Panc1 (cell line): ENCODE results near the gene CDYL. TPM values are rescaled to one million over a fixed set of nuclear protein-coding genes. Genes with fewer than 3 reads are reported as not detected.
A peak's percentile ranks its signal among the peaks of the same experiment; 100 is the strongest.

Experiments
- ATAC-seq: fragments of 200-7000 bp; cut with Tn5 transposase; 2 replicates; pipeline ENCODE4 v1.9.1; 2020; ENCODE audit warnings: mild to moderate bottlenecking, moderate library complexity
- BruUV-seq: library from RNA; stranded (reverse); fragments of 400-500 nt; replicated peaks from 2 replicates; lab custom pipeline; 2021; lab: Mats Ljungman, UMichigan
- CTCF ChIA-PET: fragments of 300-600 bp; sonication (Branson Sonifier 250); formaldehyde crosslinking; loops from one replicate; lab custom pipeline; 2022; ENCODE audit warnings: antibody characterized with exemption; lab: Charles Lee
- POLR2A ChIA-PET: fragments of 300-600 bp; sonication (Branson Sonifier 250); formaldehyde crosslinking; loops from one replicate; lab custom pipeline; 2022; ENCODE audit warnings: antibody characterized with exemption; lab: Charles Lee
- DNase-seq: peaks from one replicate; pipeline ENCODE4 v3.0.0-alpha.2; 2010; ENCODE audit warnings: low read depth, low spot score
- H3K27ac ChIP-seq: 2 replicates; pipeline ENCODE4 v1.5.1; 2011; ENCODE audit warnings: mild to moderate bottlenecking, low read length, inconsistent platforms
- H3K27me3 ChIP-seq: fragments of 200-500 bp; sonication (Bioruptor generic); 2 replicates; pipeline ENCODE4 v1.6.0; 2014; ENCODE audit warnings: low read length, inconsistent platforms; ENCODE audit not compliant: control insufficient read depth, insufficient read depth
- H3K36me3 ChIP-seq: fragments of 200-500 bp; sonication (Bioruptor generic); 2 replicates; pipeline ENCODE4 v1.5.1; 2014; ENCODE audit warnings: inconsistent platforms, mild to moderate bottlenecking, low read length, moderate library complexity; ENCODE audit not compliant: control insufficient read depth, insufficient read depth
- H3K4me1 ChIP-seq: 2 replicates; pipeline ENCODE4 v1.5.1; 2011; ENCODE audit warnings: inconsistent platforms, mild to moderate bottlenecking, low read length, moderate library complexity; ENCODE audit not compliant: control insufficient read depth, insufficient read depth
- H3K4me3 ChIP-seq, 2 experiments: 2 replicates each; pipeline ENCODE4 v1.5.1; 2011 to 2012; ENCODE audit warnings: low read depth in 2 of 2, low read length in 2 of 2, mild to moderate bottlenecking in 2 of 2, inconsistent platforms in 1 of 2, moderate library complexity in 1 of 2
- H3K9me3 ChIP-seq: fragments of 200-500 bp; sonication (Bioruptor generic); 2 replicates; pipeline ENCODE4 v1.5.1; 2014; ENCODE audit warnings: low read depth, mild to moderate bottlenecking, inconsistent platforms, low read length, moderate library complexity; ENCODE audit not compliant: control insufficient read depth, insufficient read depth
- POLR2AphosphoS5 ChIP-seq: IDR thresholded peaks from 2 replicates; pipeline ENCODE4 v1.6.1; 2012; ENCODE audit warnings: mild to moderate bottlenecking, low read depth, low read length, moderate library complexity
- SIN3A ChIP-seq: IDR thresholded peaks from 2 replicates; pipeline ENCODE4 v1.6.1; 2012; ENCODE audit warnings: low read depth, mild to moderate bottlenecking, low read length, moderate library complexity, borderline replicate concordance; ENCODE audit not compliant: insufficient read depth
- TCF7L2 ChIP-seq: IDR thresholded peaks from 2 replicates; pipeline ENCODE4 v1.6.1; 2011; ENCODE audit warnings: mild to moderate bottlenecking, low read depth, low read length, inconsistent platforms
- in situ Hi-C: cut with HindIII; loops from 2 replicates; pipeline ENCODE4 v1.10.0; 2016; ENCODE audit warnings: low sequenced_read_pairs, low pct_unique_long_range_greater_than_20kb
- intact Hi-C: fragments of 100-400 bp; cut with micrococcal nuclease; formaldehyde crosslinking; loops from one replicate; pipeline ENCODE4 v1.10.0; 2022; ENCODE audit not compliant: unreplicated experiment
- total RNA-seq: library from RNA; stranded (reverse); gene quantifications from one replicate; pipeline ENCODE4 v1.2.1, GENCODE V29; 2021; ENCODE audit not compliant: unreplicated experiment
- TF ChIP-seq, protein P1 (sequence below), 2 experiments: IDR thresholded peaks; 2 replicates each; pipeline ENCODE4 v1.6.1; 2011 to 2012; ENCODE audit warnings: low read depth in 2 of 2, control low read depth in 1 of 2, low read length in 1 of 2, mild to moderate bottlenecking in 1 of 2, moderate library complexity in 1 of 2; ENCODE audit not compliant: insufficient read depth in 1 of 2
- TF ChIP-seq, protein P2 (sequence below): fragments of 450-650 bp; IDR thresholded peaks from 2 replicates; pipeline ENCODE4 v1.5.1; 2017; ENCODE audit warnings: mild to moderate bottlenecking

CDYL gene
- total RNA-seq, 1 experiment from 2014 or later, result 61.4 TPM

DNA sequence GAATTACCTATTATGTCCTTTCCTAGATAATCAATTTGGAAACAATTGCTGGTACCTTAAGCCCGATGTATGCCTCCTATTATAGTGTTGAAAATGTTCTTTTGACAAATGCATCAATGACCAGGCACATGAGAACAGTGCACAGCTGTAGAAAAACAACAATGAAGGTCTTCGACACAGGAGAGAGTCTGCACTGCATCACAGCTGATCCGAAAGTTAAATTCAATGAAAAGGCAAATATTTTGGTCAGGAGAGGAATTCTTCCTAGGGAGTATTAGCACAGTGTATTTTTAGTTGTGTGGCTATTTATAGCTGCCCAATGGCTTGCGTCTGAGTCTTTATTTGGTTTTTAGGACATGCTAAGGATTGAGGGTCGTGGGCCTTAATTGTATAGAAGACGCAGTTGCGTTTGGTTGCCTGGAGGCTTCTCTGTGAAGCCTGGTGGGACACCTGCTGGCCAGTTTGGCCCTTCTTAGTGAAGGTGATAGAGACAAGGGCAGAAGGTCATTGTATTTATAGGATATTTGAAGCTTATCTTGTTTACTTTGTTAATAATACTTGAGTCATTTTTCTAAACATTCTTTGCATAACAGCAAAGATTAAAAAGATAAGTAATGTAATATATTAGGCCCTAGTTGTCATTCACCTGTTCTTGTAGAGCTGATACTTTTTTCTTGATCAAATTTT is 72.3 kb downstream of the CDYL start:
- Histone ChIP-seq H3K4me1 (peaks cover 11% of the 10 kb centered on the region; the same call in 1 of the 2 replicates), H3K4me3 (no peak overlapping the region), H3K27me3 (no peaks in the 10 kb centered on the region), H3K9me3 (peaks cover 25% of the 10 kb centered on the region; the same call in 1 of the 2 replicates), H3K27ac (no peak overlapping the region), H3K36me3 (no peaks in the 10 kb centered on the region)
- in situ Hi-C loops, result no loop called here
- ChIA-PET CTCF (no interaction called here), POLR2A (no interaction called here)
- ATAC-seq (peak; percentile 77), DNase-seq (no peak)
- TF ChIP-seq, protein P1, sequence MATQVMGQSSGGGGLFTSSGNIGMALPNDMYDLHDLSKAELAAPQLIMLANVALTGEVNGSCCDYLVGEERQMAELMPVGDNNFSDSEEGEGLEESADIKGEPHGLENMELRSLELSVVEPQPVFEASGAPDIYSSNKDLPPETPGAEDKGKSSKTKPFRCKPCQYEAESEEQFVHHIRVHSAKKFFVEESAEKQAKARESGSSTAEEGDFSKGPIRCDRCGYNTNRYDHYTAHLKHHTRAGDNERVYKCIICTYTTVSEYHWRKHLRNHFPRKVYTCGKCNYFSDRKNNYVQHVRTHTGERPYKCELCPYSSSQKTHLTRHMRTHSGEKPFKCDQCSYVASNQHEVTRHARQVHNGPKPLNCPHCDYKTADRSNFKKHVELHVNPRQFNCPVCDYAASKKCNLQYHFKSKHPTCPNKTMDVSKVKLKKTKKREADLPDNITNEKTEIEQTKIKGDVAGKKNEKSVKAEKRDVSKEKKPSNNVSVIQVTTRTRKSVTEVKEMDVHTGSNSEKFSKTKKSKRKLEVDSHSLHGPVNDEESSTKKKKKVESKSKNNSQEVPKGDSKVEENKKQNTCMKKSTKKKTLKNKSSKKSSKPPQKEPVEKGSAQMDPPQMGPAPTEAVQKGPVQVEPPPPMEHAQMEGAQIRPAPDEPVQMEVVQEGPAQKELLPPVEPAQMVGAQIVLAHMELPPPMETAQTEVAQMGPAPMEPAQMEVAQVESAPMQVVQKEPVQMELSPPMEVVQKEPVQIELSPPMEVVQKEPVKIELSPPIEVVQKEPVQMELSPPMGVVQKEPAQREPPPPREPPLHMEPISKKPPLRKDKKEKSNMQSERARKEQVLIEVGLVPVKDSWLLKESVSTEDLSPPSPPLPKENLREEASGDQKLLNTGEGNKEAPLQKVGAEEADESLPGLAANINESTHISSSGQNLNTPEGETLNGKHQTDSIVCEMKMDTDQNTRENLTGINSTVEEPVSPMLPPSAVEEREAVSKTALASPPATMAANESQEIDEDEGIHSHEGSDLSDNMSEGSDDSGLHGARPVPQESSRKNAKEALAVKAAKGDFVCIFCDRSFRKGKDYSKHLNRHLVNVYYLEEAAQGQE (IDR thresholded peaks at IDR 0.05; ENCODE audit: insufficient read depth in 1 of 2, low read depth in 2 of 2, low read length in 1 of 2), result no peak
- TF ChIP-seq, protein P2, sequence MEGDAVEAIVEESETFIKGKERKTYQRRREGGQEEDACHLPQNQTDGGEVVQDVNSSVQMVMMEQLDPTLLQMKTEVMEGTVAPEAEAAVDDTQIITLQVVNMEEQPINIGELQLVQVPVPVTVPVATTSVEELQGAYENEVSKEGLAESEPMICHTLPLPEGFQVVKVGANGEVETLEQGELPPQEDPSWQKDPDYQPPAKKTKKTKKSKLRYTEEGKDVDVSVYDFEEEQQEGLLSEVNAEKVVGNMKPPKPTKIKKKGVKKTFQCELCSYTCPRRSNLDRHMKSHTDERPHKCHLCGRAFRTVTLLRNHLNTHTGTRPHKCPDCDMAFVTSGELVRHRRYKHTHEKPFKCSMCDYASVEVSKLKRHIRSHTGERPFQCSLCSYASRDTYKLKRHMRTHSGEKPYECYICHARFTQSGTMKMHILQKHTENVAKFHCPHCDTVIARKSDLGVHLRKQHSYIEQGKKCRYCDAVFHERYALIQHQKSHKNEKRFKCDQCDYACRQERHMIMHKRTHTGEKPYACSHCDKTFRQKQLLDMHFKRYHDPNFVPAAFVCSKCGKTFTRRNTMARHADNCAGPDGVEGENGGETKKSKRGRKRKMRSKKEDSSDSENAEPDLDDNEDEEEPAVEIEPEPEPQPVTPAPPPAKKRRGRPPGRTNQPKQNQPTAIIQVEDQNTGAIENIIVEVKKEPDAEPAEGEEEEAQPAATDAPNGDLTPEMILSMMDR, result peak; percentile 74
- no peak for TF ChIP-seq TCF7L2
- no peak for TF ChIP-seq SIN3A
- no peak for TF ChIP-seq POLR2AphosphoS5
- no TSS peak for BruUV-seq
- intact Hi-C loops, result no loop called here

DNA sequence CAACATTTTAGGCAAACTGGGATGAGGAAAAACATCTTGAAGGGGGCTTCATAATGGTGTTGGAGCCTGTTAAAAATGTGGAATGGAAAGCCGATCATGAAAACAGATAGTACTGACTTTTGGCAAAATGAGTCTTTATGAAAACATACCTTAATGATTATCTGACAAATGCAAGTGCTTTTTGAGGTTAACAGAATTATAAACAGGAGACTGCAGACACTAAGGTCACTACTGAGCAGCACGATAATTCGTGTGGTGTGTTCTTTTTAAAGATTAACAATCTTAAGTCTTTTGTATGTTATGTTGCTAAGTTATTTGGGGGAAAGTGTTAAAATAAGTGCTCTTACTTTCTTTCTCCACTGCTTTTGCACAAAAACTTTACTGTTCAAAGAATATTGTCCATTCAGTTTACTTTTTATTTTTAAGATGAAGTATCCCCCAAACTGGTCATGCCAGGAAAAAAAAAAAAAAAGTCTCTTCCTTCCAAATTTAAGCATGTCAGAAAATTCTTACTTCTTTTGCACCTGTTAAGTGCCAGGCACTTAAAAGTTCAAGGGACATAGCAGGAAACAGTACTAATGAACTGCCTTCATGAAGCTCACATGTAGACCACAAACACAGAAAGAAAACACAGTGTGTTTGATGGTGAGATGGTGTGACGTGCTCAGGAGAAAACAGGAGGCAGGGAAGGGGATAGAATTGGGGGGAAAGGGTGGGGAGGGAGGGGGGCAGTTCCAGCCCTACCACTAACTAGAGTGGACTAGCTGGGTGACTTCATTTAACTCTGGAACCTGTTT is 73.2 kb downstream of the CDYL start:
- no peak overlapping the region for H3K4me3 ChIP-seq
- DNase-seq (no peak), ATAC-seq (no peak)
- H3K9me3 ChIP-seq, result peaks cover 18% of the 10 kb centered on the region; the same call in 1 of the 2 replicates
- no peaks in the 10 kb centered on the region for H3K27me3 ChIP-seq
- in situ Hi-C loops (no loop called here), intact Hi-C loops (no loop called here)
- BruUV-seq, result no TSS peak
- ChIA-PET POLR2A (no interaction called here), CTCF (no interaction called here)
- peaks cover 11% of the 10 kb centered on the region; the same call in 1 of the 2 replicates for H3K4me1 ChIP-seq
- TF ChIP-seq, protein P1 (IDR thresholded peaks at IDR 0.05; ENCODE audit: insufficient read depth in 1 of 2, low read depth in 2 of 2, low read length in 1 of 2), result no peak
- TF ChIP-seq SIN3A (no peak), POLR2AphosphoS5 (no peak), TCF7L2 (no peak)
- TF ChIP-seq, protein P2, result no peak
- no peaks in the 10 kb centered on the region for H3K36me3 ChIP-seq
- H3K27ac ChIP-seq, result no peak overlapping the region
